RWPE2 (cell line): Measurements from ENCODE around the gene TTLL5.

Experiments
- ATAC-seq: fragments of 200-7000 bp; cut with Tn5 transposase; 3 replicates; pipeline ENCODE4 v1.9.1; 2021; ENCODE audit warnings: low read depth
- DNase-seq: peaks from one replicate; pipeline ENCODE4 v3.0.0-alpha.2; 2020; ENCODE audit warnings: low spot score
- H3K27ac ChIP-seq: fragments of 450-650 bp; 2 replicates; pipeline ENCODE4 v1.5.1; 2017; ENCODE audit warnings: mild to moderate bottlenecking; ENCODE audit not compliant: poor library complexity, severe bottlenecking
- H3K27me3 ChIP-seq: fragments of 250-450 bp; sonication (Bioruptor Pico); 2 replicates; pipeline ENCODE4 v1.5.1; 2021; ENCODE audit warnings: mild to moderate bottlenecking, moderate library complexity; ENCODE audit not compliant: insufficient read depth, poor library complexity, severe bottlenecking
- H3K36me3 ChIP-seq: fragments of 250-450 bp; sonication (Bioruptor Pico); 2 replicates; pipeline ENCODE4 v1.5.1; 2020; ENCODE audit warnings: low read depth, mild to moderate bottlenecking, moderate library complexity
- H3K4me1 ChIP-seq: fragments of 250-450 bp; sonication (Bioruptor Pico); 2 replicates; pipeline ENCODE4 v1.5.1; 2021; ENCODE audit warnings: mild to moderate bottlenecking, moderate library complexity; ENCODE audit not compliant: insufficient read depth, poor library complexity, severe bottlenecking
- H3K4me3 ChIP-seq: fragments of 250-450 bp; sonication (Bioruptor Pico); 2 replicates; pipeline ENCODE4 v1.5.1; 2021; ENCODE audit warnings: mild to moderate bottlenecking, moderate library complexity; ENCODE audit not compliant: severe bottlenecking
- H3K9me3 ChIP-seq: fragments of 250-450 bp; sonication (Bioruptor Pico); 2 replicates; pipeline ENCODE4 v1.5.1; 2021; ENCODE audit warnings: mild to moderate bottlenecking, moderate library complexity; ENCODE audit not compliant: severe bottlenecking
- TF ChIP-seq, protein P1 (sequence below): fragments of 450-650 bp; IDR thresholded peaks from one replicate; pipeline ENCODE4 v1.5.1; 2017; ENCODE audit warnings: mild to moderate bottlenecking, moderate library complexity; ENCODE audit not compliant: poor library complexity, severe bottlenecking

The TTLL5 gene

DNA sequence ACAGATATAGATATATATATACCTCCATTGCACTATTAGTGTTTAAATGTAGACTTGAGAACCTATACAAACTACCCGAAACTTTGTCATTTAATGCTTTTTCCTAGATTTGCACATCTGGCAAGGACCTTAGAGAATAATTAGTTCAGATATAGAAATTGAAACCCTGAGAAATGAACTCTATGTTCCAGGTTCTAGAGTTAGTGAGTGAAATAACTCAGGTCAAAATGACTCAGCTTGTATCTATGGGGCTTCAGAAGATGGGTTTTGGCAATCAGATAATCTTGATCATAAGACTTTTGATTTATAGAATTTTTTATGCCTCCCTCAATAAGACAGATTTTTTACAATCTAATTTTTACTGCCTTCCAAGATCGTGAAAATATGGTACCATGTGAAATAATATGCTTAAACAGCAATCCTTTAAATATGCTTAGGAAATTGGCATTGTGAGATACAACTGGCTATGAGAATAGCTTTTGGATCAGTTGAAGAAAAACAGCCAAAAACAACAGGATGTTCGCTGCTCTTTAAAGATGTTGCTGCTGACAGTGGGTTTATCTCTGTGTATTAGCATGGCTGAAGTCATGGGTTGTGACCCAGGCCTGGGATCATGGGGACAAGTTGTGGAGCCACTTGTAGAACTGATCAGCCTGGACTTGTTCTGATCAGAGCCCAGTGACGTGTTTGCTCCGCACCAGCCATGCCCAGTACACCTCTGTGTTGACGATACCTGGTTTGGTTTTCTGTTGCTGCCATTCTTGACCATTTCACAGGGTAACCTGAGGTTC lies 63.6 kb downstream of the TTLL5 start:
- no peak overlapping the region for H3K27ac ChIP-seq
- no peak for DNase-seq
- H3K4me3 ChIP-seq: no peak overlapping the region
- no peak for ATAC-seq
- no peaks in the 10 kb centered on the region for H3K9me3 ChIP-seq
- H3K4me1 ChIP-seq: no peaks in the 10 kb centered on the region
- H3K27me3 ChIP-seq: no peaks in the 10 kb centered on the region
- H3K36me3 ChIP-seq: peaks cover 60% of the 10 kb centered on the region
- TF ChIP-seq, protein P1, sequence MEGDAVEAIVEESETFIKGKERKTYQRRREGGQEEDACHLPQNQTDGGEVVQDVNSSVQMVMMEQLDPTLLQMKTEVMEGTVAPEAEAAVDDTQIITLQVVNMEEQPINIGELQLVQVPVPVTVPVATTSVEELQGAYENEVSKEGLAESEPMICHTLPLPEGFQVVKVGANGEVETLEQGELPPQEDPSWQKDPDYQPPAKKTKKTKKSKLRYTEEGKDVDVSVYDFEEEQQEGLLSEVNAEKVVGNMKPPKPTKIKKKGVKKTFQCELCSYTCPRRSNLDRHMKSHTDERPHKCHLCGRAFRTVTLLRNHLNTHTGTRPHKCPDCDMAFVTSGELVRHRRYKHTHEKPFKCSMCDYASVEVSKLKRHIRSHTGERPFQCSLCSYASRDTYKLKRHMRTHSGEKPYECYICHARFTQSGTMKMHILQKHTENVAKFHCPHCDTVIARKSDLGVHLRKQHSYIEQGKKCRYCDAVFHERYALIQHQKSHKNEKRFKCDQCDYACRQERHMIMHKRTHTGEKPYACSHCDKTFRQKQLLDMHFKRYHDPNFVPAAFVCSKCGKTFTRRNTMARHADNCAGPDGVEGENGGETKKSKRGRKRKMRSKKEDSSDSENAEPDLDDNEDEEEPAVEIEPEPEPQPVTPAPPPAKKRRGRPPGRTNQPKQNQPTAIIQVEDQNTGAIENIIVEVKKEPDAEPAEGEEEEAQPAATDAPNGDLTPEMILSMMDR: no peak

DNA sequence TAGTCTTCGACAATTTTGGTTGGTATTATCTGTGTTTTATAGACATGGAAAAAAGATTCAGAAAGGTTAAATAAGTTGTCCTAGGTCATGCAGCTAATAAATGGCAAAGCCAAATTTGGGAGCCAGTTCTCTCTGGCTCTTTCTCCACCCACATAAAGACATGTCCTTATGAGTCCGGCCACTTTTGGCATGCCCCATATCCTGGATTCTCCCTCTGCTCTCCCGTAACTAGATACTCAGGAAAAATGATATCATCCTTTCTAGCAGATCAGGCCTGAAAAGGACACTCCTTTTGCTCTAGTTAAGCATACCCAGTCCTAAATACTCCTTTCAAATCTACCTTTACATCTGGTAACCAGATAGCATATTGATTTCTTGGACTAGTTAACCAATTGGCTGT lies 64.4 kb downstream of the TTLL5 start:
- TF ChIP-seq, protein P1: no peak
- Histone ChIP-seq H3K9me3 (no peaks in the 10 kb centered on the region), H3K27ac (no peak overlapping the region), H3K27me3 (no peaks in the 10 kb centered on the region), H3K4me3 (no peak overlapping the region), H3K4me1 (no peaks in the 10 kb centered on the region), H3K36me3 (peaks cover 55% of the 10 kb centered on the region)
- no peak for ATAC-seq
- DNase-seq: no peak

DNA sequence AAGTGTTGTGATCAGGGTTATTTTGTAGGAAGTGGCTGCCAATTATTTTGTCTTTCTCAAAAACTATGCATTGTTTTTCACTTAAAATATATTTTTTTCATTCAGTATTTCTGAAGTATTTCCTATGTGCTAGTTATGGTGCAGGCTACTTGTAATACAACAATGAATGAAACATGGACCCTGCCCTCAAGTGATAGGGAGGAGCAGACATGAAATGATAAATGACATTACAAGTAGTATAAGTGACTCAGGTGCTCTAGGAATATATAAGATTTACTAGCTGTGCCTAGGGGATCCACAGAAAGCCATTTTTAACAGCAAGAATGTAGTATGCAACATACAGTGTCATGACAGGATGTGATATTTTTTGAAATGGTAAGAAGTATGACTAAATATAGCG lies 65.3 kb downstream of the TTLL5 start:
- H3K36me3 ChIP-seq: peaks cover 49% of the 10 kb centered on the region
- no peak overlapping the region for H3K27ac ChIP-seq
- ATAC-seq: no peak

DNA sequence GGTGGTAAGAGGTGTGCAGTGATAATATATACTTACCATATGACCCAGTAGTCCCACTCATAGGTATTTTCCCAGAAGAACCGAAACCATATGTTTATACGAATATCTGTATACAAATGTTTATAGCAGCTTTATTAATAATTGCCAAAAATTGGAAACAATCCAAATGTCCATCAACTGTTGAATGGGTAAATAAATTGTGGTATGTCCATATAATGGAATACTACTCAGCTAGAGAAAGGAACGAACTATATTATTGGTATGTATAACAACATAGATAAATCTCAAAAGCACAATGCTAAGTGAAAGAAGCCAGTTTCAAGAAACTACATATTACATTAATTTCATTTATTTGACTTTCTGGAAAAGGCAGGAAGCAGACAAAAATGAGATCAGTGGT lies 66.1 kb downstream of the TTLL5 start:
- no peak for ATAC-seq
- H3K36me3 ChIP-seq: peaks cover 44% of the 10 kb centered on the region
- H3K27ac ChIP-seq: no peak overlapping the region
- no peaks in the 10 kb centered on the region for H3K4me1 ChIP-seq
- no peaks in the 10 kb centered on the region for H3K27me3 ChIP-seq
- DNase-seq: no peak
- H3K9me3 ChIP-seq: no peaks in the 10 kb centered on the region
- no peak overlapping the region for H3K4me3 ChIP-seq
- TF ChIP-seq, protein P1: no peak

More for the DNA sequence above, 65.3 kb downstream of the TTLL5 start:
- Histone ChIP-seq H3K9me3 (no peaks in the 10 kb centered on the region), H3K4me1 (no peaks in the 10 kb centered on the region), H3K4me3 (no peak overlapping the region), H3K27me3 (no peaks in the 10 kb centered on the region)
- TF ChIP-seq, protein P1: no peak
- no peak for DNase-seq

DNA sequence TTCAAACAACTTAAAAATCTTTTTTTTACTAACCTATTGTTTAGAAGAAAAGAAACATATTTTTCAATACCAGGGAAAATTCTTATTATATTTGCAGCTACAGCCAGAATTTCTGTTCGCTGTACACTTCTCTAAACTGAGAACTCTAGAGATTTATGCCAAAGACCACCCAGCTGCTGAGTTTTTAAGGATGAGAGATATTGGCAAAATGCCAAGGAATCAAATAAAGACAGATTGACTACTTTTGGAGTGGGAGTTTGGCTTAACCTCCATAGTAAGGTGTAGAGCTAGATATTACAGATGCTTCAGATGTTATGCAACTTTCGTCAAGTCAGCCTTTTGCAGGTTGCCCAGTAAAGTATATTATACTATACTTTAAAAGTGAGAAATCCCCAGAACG lies 71.8 kb downstream of the TTLL5 start:
- no peak for ATAC-seq
- Histone ChIP-seq H3K4me1 (no peaks in the 10 kb centered on the region), H3K36me3 (peaks cover 39% of the 10 kb centered on the region), H3K27ac (no peak overlapping the region), H3K27me3 (no peaks in the 10 kb centered on the region), H3K9me3 (no peaks in the 10 kb centered on the region), H3K4me3 (no peak overlapping the region)
- TF ChIP-seq, protein P1: no peak
- no peak for DNase-seq
